ENCODE results near the gene ZNF346.
A peak's percentile ranks its signal among the peaks of the same experiment; 100 is the strongest.
"Not testable (repeated sequence)": the region's sequence is repeated elsewhere in the genome, so short reads cannot be mapped to it uniquely, and the experiment has no call there.

Gene ZNF346

GRCh38 chr5:177022386-177023302 is at the start of gene ZNF346:
Gene ZNF346, plus strand, starts transcription at chr5:177022696. Its CDS starts 43 bp downstream, at chr5:177022739.
- peak; percentile 92 for DNase-seq

- no peak for DNase-seq
Measured at GRCh38 chr5:176979669-176980068, 42.8 kb upstream of the ZNF346 start.

DNA sequence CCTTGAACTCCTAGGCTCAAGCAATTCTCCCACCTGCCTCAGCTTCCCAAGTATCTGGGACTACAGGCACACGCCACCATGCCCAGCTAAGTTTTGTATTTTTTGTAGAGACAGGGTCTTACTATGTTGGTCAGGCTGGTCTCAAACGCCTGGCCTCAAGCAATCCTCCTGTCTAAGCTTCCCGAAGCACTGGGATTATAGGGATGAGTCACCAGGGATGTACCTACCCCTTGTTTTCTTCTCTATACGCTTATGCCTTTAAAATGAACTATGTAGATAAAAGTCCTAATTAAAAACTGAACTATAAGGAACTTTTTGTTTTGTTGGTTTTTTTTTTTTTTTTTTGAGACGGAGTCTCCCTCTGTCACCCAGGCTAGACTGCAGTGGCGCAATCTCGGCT is 41.7 kb upstream of the ZNF346 start:
- DNase-seq = no peak

GRCh38 chr5:176983112-176983511 is 39.4 kb upstream of the ZNF346 start:
- DNase-seq = not testable (repeated sequence)

- not testable (repeated sequence) for DNase-seq
Measured at GRCh38 chr5:176983593-176983992, 38.9 kb upstream of the ZNF346 start.

- DNase-seq = not testable (repeated sequence)
Measured at GRCh38 chr5:176984176-176984575, 38.3 kb upstream of the ZNF346 start.

DNA sequence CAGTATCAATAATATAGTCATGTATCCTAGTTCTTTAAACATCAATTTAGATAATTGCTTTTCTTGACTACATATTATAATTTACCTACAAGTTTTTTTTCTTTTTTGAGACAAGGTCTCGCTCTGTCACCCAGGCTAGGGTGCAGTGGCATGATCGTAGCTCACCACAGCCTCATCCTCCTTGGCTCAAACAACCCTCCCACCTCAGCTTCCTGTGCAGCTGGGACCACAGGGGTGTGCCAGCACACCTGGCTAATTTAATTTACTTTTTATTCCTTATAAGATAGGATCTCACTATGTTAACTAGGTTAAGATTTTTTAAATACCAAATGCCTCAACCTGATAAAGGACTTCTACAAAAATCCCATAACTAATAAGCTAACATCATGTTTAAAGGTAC is 37.0 kb upstream of the ZNF346 start:
- DNase-seq = no peak

DNA sequence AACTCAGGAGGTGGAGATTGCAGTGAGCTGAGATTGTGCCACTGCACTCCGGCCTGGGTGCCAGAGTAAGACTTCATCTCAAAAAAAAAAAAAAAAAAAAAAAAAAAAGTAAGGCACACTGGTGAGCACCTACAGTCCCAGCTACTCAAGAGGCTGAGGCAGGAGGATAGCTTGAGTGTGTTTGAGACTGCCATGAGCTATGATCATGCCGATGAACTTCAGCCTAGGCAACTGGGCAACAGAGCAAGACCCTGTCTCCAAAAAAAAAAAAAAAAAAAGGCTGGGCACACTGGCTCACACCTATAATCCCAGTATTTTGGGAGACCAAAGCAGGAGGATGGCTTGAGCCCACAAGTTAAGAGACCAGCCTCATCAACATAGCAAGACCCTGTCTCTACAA is 36.2 kb upstream of the ZNF346 start:
- no peak for DNase-seq

GRCh38 chr5:176987583-176987982 is 34.9 kb upstream of the ZNF346 start:
- DNase-seq = no peak

- DNase-seq = not testable (repeated sequence)
Measured at GRCh38 chr5:176993081-176993480, 29.4 kb upstream of the ZNF346 start.

DNA sequence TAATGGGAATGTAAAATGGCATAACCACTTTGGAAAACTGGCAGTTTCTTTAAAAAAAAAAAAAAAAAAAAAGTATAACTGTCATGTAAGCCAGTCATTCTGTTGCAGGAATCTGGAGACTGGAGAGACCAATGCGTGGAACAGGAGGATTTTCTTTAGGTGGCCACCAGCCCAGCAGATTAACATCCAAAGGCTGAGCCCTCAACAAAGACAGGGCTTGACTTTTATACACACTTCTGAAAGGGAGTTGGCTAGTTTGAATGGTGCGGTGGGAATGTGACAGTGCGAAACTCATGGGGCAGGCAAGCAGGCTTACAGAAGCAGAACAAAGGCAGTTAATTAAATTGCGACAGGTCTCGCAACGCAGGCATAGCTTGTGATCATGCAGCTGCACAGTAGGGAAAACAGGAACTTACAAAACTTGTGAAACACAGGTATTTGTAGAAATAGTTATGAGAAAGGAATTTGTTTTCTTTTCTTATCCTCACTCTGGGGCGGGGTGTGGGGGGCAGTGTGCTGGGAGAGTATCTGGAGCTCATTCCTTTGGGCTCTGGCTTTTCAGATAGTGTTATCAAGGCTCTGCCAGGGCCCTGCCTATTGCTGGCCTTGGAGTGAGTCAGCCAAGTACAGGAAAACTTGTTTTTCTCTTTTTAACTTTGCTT is 27.9 kb upstream of the ZNF346 start:
- peak; percentile 61 for DNase-seq

- no peak for DNase-seq
Measured at GRCh38 chr5:176995122-176995490, 27.4 kb upstream of the ZNF346 start.

GRCh38 chr5:176995896-176996767 is 26.4 kb upstream of the ZNF346 start:
- DNase-seq = peak; percentile 89

GRCh38 chr5:176996780-176997179 is 25.7 kb upstream of the ZNF346 start:
- DNase-seq = no peak

GRCh38 chr5:176998828-176999227 is 23.7 kb upstream of the ZNF346 start:
- no peak for DNase-seq

DNA sequence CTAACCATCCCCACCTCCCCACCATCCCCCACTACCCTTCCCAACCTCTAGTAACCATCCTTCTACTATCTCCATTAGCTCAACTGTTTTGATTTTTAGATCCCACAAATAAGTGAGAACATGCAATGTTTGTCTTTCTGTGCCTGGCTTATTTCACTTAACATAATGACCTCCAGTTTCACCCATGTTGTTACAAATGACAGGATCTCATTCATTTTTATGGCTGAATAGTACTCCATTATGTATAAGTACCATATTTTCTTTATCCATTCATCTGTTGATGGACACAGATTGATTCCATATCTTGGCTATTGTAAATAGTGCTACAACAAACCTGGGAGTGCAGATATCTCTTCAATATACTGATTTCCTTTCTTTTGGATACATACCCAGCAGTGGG is 23.0 kb upstream of the ZNF346 start:
- not testable (repeated sequence) for DNase-seq

GRCh38 chr5:177003649-177004048 is 18.8 kb upstream of the ZNF346 start:
- DNase-seq = no peak

- DNase-seq = no peak
Measured at GRCh38 chr5:177004961-177005360, 17.5 kb upstream of the ZNF346 start.

DNA sequence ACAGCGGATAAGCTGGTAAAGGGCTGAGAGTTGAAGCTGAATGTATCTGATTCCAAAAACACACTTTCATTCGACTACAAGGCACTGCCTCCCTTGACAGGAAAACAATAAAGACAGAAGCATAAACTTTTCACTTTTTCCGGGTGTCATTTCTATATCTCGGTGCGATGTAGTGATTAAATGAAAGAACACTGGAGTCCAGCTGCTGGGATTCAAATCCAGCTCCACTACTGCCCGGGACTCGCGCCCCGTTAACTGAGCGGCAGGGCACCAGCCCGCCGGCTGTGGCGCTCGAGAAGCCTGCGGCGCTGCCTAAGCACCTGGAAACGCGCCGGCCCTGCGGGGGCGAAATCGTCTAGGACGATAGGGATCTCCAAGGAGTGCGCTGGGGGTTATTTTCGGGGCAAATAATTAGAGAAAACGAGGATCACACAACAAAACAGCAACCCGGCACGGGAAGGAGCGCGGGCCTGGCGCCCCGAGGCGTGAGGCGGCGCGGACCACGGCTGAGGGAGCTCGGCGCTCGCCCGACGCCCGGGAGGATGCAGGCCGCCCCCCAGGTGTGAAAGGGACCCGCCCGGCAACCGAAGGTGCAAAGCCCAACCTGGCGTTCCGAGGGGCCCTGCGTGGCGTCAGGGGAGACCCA is 16.8 kb upstream of the ZNF346 start:
- peak; percentile 69 for DNase-seq

- DNase-seq = peak; percentile 91
Measured at GRCh38 chr5:177006265-177006972, 16.1 kb upstream of the ZNF346 start, which contains the start of gene UIMC1. Gene UIMC1, minus strand, starts transcription at chr5:177006779. Its CDS starts 24,164 bp downstream, at chr5:176982615.

GRCh38 chr5:177008716-177009115 is 13.8 kb upstream of the ZNF346 start:
- DNase-seq = peak; percentile 1

- no peak for DNase-seq
Measured at GRCh38 chr5:177010153-177010552, 12.3 kb upstream of the ZNF346 start.
